Natural killer cell (primary cell): ENCODE data around the gene TM9SF2. TPM values are rescaled to one million over a fixed set of nuclear protein-coding genes. Genes with fewer than 3 reads are reported as not detected.
A peak's percentile ranks its signal among the peaks of the same experiment; 100 is the strongest.

Experiments used
- ATAC-seq, 3 donors: fragments of 150-1000 bp in 2 of 3; fragments of 200-7000 bp in 1 of 3; cut with Tn5 transposase; 1 replicate in 1 of 3; 2 replicates in 2 of 3; pipeline ENCODE4 v1.10.0; 2021; ENCODE audit warnings: mild to moderate bottlenecking in 2 of 3, moderate library complexity in 2 of 3
- DNase-seq, 2 donors: peaks; one replicate each; pipeline versions ENCODE4 v3.0.0 to v3.0.0-alpha.2; 2013 to 2021; ENCODE audit warnings: mixed read lengths in 1 of 2
- H3K27ac ChIP-seq: one replicate; pipeline ENCODE4 v1.5.1; 2013; ENCODE audit warnings: mild to moderate bottlenecking, low read length
- H3K27me3 ChIP-seq: one replicate; pipeline ENCODE4 v1.6.1; 2013; ENCODE audit warnings: low read length; ENCODE audit not compliant: control insufficient read depth, insufficient read depth
- H3K36me3 ChIP-seq: one replicate; pipeline ENCODE4 v1.6.1; 2013; ENCODE audit warnings: low read length; ENCODE audit not compliant: control insufficient read depth, insufficient read depth
- H3K4me1 ChIP-seq: one replicate; pipeline ENCODE4 v1.6.1; 2013; ENCODE audit warnings: low read length; ENCODE audit not compliant: control insufficient read depth, insufficient read depth
- H3K4me3 ChIP-seq: one replicate; pipeline ENCODE4 v1.5.1; 2013; ENCODE audit warnings: low read length
- H3K9me3 ChIP-seq: one replicate; pipeline ENCODE4 v1.6.1; 2013; ENCODE audit warnings: low read length; ENCODE audit not compliant: control insufficient read depth, insufficient read depth
- H3K27ac Mint-ChIP-seq, 2 donors: one replicate each; pipeline ENCODE4 v1.8.0; 2022; ENCODE audit warnings: mild to moderate bottlenecking in 2 of 2, mixed read lengths in 2 of 2, moderate library complexity in 1 of 2
- H3K27me3 Mint-ChIP-seq, 2 donors: one replicate each; pipeline ENCODE4 v1.8.0; 2022; ENCODE audit warnings: low read depth in 2 of 2, mixed read lengths in 2 of 2
- H3K36me3 Mint-ChIP-seq: one replicate; pipeline ENCODE4 v1.8.0; 2022; ENCODE audit warnings: mixed read lengths
- H3K4me1 Mint-ChIP-seq, 2 donors: one replicate each; pipeline ENCODE4 v1.8.0; 2022; ENCODE audit warnings: mixed read lengths in 2 of 2
- H3K4me3 Mint-ChIP-seq: one replicate; pipeline ENCODE4 v1.8.0; 2022; ENCODE audit warnings: mild to moderate bottlenecking, moderate library complexity, mixed read lengths
- H3K9me3 Mint-ChIP-seq, 2 donors: one replicate each; pipeline ENCODE4 v1.8.0; 2022; ENCODE audit warnings: mixed read lengths in 2 of 2
- CTCF ChIP-seq: fragments of 200-600 bp; IDR thresholded peaks from one replicate; pipeline ENCODE4 v1.8.0; 2022; ENCODE audit warnings: antibody characterized with exemption
- WGBS: methylation state at CpG from one replicate; pipeline ENCODE4 v1.1.7; 2013; ENCODE audit warnings: missing lambda C conversion rate; ENCODE audit not compliant: insufficient coverage; 5-methylcytosine and 5-hydroxymethylcytosine counted together
- intact Hi-C: fragments of 100-400 bp; cut with micrococcal nuclease; formaldehyde crosslinking; loops from one replicate; pipeline ENCODE4 v1.14.2; 2022
- total RNA-seq, 4 donors: library from RNA; stranded (reverse); fragments of 120-200 nt in 1 of 4; gene quantifications; one replicate each; pipeline versions ENCODE4 v1.2.3 to v1.2.4, GENCODE V29; 2013 to 2022

Gene TM9SF2
- total RNA-seq, 3 donors from 2014 or later (not counting 1 experiment from before 2014, with no cell fraction given), result 41.8 to 62.1 (median 51.4) TPM

- WGBS, result 0% methylated on average over 18 of the region's 18 CpGs
Observed at GRCh38 chr13:99501848-99502301, 603 bp downstream of the TM9SF2 start.

GRCh38 chr13:99505814-99506269, 4.6 kb downstream of the TM9SF2 start:
- Mint-ChIP-seq H3K27ac (peak overlapping the region; percentile 37 to 61), H3K9me3 (no peaks in the 10 kb centered on the region), H3K4me3 (peak overlapping the region; percentile 48), H3K36me3 (no peaks in the 10 kb centered on the region), H3K4me1 (peaks cover 83 to 85% of the 10 kb centered on the region in 2 donors), H3K27me3 (no peaks in the 10 kb centered on the region)
- peaks cover 11% of the 10 kb centered on the region for H3K36me3 ChIP-seq
- WGBS, result no CpG with 5 or more reads among the region's 2 CpGs
- ATAC-seq (no peak), DNase-seq (peak in 1 of 2 donors; percentile 52)
- peak; percentile 76 for TF ChIP-seq CTCF
- no peak overlapping the region for H3K4me3 ChIP-seq
- peaks cover 7% of the 10 kb centered on the region for H3K9me3 ChIP-seq
- H3K27me3 ChIP-seq, result no peaks in the 10 kb centered on the region
- intact Hi-C loops, result loop anchor here (1.0 to 10.0 kb wide), 2 partner anchors 64 to 1169 kb away; partner anchors contain the start of gene TMTC4
- no peak overlapping the region for H3K27ac ChIP-seq
- H3K4me1 ChIP-seq, result peaks cover 17% of the 10 kb centered on the region

More at GRCh38 chr13:99501848-99502301, 603 bp downstream of the TM9SF2 start:
- Histone ChIP-seq H3K36me3 (no peaks in the 10 kb centered on the region), H3K4me3 (peak overlapping the region; percentile 88), H3K4me1 (peaks cover 43% of the 10 kb centered on the region), H3K27ac (peak overlapping the region; percentile 89), H3K27me3 (no peaks in the 10 kb centered on the region), H3K9me3 (no peaks in the 10 kb centered on the region)
- ATAC-seq, result no peak
- DNase-seq, result peak; percentile 29 to 45
- TF ChIP-seq CTCF, result no peak
- intact Hi-C loops, result loop anchor here (5.0 to 10.0 kb wide), 2 partner anchors 235 to 1173 kb away; partner anchors contain the start of gene TMTC4
- no peaks in the 10 kb centered on the region for H3K9me3 Mint-ChIP-seq
- H3K4me1 Mint-ChIP-seq, result peaks cover 81 to 83% of the 10 kb centered on the region in 2 donors
- no peaks in the 10 kb centered on the region for H3K27me3 Mint-ChIP-seq
- H3K36me3 Mint-ChIP-seq, result no peaks in the 10 kb centered on the region
- H3K27ac Mint-ChIP-seq, result peak overlapping the region; percentile 94 to 98
- peak overlapping the region; percentile 96 for H3K4me3 Mint-ChIP-seq

- peaks cover 85% of the 10 kb centered on the region in 2 donors for H3K4me1 Mint-ChIP-seq
- no peaks in the 10 kb centered on the region for H3K27me3 Mint-ChIP-seq
- DNase-seq (no peak), ATAC-seq (peak in 2 of 3 donors; percentile 42 to 67)
- no peak for TF ChIP-seq CTCF
- 24% methylated on average over 2 of the region's 2 CpGs for WGBS
- Histone ChIP-seq H3K36me3 (peaks cover 11% of the 10 kb centered on the region), H3K9me3 (peaks cover 7% of the 10 kb centered on the region), H3K27ac (peak overlapping the region; percentile 25), H3K4me1 (peaks cover 16% of the 10 kb centered on the region), H3K4me3 (no peak overlapping the region), H3K27me3 (no peaks in the 10 kb centered on the region)
- no peaks in the 10 kb centered on the region for H3K9me3 Mint-ChIP-seq
- intact Hi-C loops, result loop anchor here (10.0 kb wide), 1 partner anchor 1168 kb away; the partner anchor contains the start of gene TMTC4
- H3K36me3 Mint-ChIP-seq, result no peaks in the 10 kb centered on the region
- H3K4me3 Mint-ChIP-seq, result peak overlapping the region; percentile 56
- peak overlapping the region; percentile 61 to 77 for H3K27ac Mint-ChIP-seq
Observed at GRCh38 chr13:99506634-99507033, 5.4 kb downstream of the TM9SF2 start.
